GM13977 (cell line): Measurements from ENCODE around the gene DOK7.

Experiments
- DNase-seq: peaks from one replicate; pipeline ENCODE4 v3.0.0; 2012; ENCODE audit warnings: low spot score
- CTCF ChIP-seq: IDR thresholded peaks from 2 replicates; pipeline ENCODE4 v1.5.1; 2012; ENCODE audit warnings: mild to moderate bottlenecking, control low read depth; ENCODE audit not compliant: insufficient read depth; ENCODE audit errors: extremely low read depth, missing control alignments
- in situ Hi-C: fragments of 300-500 bp; cut with MboI; formaldehyde crosslinking; loops from one replicate; pipeline ENCODE4 v1.12.0; 2022; ENCODE audit warnings: low sequenced_read_pairs, low pct_unique_long_range_greater_than_20kb, mixed read lengths, inconsistent platforms; ENCODE audit not compliant: unreplicated experiment

DOK7 gene

DNA sequence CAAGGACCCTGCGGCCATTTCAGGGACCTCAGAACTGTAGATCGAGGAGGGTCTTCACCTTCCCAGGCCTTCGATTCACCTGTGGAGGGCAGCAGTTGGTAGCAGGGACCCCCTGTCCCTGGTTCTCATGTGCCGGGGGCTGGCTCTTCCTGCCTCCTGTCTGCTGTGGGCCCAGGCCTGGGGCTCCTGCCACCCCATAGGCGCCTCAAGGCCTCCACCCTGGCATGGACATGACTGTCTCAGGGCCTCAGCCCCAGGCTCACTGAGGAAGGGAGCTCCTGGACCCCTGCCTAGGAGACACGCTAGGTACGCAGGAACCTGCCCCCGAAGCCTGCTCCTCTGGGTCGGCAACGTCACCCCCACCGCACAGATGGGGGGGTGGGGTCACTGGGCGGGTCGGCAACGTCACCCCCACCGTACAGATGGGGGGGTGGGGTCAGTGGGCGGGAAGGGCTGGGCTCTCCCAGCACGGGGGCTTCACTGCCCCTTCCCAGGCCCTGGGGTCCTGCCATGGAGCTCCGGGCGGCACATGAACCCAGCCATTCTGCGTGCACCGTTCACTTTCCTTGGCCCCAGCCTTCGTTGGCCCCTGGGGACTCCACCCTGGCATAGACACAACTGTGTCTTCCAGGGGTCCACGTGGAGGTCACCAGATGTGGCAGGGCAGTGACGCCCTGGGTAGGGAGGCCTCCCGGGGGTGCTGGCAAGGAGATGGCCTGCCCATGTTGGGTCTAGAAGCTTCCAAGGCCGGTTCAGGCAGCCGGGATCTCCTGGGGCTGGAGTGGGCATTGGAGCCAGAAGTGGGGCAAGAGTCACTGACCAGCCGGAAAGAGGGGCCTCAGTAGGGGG lies 24.9 kb upstream of the DOK7 start:
- no peak for DNase-seq
- TF ChIP-seq CTCF = no peak
- in situ Hi-C loops = no loop called here

DNA sequence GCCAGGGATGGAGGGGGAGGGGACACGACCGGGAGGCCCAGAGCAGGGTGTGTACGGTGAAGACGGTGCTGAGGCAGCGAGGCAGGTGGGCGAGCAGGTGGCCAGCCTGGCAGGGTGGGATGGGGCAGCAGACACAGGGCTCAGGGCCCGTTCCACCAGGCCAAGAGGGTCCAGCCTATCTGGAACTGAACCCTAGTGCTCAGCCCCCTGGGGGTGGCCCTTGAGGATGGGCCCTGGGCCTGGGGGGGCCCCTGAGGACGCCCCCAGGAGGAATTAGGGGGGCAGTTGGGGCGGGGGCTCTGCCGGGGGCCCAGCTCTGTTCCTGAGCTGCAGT lies 24.3 kb upstream of the DOK7 start:
- DNase-seq = no peak
- TF ChIP-seq CTCF = no peak
- in situ Hi-C loops = no loop called here

GRCh38 chr4:3439391-3439790 lies 23.7 kb upstream of the DOK7 start:
- in situ Hi-C loops = no loop called here
- no peak for DNase-seq
- no peak for TF ChIP-seq CTCF

DNA sequence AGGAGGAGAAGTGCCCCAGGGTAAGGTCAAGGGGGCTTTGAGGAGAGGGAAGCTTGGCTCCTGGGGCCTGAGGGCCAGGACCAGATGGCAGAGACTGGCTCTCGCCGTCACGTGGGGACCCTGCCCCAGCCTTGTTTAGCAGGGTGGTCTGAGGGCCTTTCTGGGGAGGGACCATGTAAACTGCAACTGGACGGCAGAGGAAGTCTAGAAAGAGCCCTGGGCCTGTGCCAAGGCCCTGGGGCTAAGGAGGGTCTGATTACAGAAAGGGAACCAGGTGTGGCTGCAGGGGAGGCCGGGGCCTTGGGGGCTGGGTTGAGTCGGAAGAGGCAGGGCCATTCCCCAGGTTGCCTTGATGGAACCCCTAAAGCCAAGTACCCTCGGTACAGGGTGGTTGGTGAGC lies 23.1 kb upstream of the DOK7 start:
- no peak for DNase-seq
- TF ChIP-seq CTCF = no peak
- in situ Hi-C loops = no loop called here

DNA sequence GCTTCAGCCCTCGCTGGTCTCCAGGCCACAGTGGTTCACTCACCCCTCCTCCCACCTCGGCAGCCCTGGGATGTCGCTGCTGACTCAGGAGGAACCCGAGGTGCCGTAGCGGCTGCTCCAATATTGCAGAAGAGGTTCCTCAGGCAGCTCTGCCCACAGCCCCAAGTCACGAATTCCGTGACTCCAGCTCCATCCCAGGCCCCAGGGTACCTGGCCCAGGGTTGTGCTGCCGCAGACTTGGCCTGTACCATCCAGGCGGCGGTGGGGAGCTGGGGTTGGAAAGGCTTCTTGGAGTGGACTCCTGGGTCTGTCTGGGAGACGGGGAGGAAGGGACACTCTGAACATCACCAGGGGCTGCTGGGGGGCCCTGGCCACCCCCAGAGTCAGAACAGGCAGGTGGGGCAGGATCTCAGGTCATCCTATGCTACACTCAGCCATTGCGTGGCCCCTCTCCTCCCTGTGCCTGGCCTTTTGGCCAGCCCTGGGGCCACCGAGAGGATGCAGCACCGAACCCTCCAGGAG lies 22.1 kb upstream of the DOK7 start:
- DNase-seq = no peak
- in situ Hi-C loops = no loop called here
- no peak for TF ChIP-seq CTCF

DNA sequence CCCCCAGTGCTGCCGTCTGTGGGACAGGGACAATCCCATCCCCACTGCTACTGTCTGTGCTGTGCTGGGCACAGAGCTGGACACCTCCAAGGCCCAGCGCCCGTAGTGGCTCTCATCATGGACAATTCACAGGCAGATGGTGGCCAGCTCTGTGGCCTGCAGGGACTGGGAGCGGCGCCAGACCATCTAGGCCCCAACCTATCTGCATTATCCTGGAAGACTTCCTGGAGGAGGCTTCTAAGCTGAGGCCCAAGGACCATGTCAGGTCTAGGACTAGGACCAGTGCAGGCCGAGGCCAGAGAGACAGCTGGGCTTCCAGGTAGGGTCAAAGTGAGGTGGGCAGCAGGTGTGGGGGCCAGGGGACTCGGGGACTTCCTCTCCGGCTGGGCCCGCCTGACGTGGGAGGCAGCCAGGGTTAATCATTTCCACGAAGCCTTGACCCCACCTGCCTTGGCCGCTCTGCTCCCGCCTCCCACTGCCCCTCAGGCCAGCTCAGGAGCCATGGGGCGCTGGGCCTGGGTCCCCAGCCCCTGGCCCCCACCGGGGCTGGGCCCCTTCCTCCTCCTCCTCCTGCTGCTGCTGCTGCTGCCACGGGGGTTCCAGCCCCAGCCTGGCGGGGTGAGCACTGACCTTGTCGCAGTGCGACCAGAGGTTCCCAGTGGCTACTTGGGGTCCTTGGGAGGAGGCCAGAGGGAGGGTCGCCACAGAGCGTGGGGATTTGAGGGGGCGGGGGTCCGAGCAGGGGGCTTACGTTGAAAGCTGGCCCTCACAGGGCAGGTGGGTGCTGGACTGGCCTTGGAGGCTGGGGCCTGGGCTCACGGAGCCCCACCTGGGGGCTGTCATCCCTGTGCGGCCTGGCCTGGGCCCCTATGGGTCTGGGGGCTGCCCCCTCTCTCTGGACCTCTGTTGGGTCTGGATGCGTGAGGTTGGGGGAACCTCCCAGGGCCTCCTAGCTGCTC lies 21.3 kb upstream of the DOK7 start, which contains the start of gene HGFAC:
HGFAC (plus strand) TSS at position 468 of the 959 bp plus-strand sequence; CDS start at position 502, 34 bp downstream.
- TF ChIP-seq CTCF = no peak
- in situ Hi-C loops = no loop called here
- DNase-seq = no peak
